ENCODE results near the gene GABBR2.

GABBR2 gene

DNA sequence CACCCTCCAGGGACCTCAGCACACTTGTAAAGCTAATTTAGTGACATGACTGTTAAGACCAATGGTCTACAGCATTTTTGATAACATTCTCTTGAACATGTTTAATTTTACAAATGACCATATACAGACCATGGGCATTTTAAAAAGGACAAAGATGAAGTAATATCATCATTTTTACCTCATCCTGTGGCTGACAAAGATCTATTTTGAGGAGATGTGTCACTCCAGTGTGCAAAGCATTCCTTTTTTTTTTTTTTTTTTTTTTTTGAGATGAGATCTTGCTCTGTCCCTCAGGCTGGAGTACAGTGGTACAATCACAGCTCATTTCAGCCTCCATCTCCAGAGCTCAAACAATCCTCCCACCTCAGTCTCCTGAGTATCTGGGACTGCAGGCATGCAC is 335.1 kb downstream of the GABBR2 start:
- H3K27ac ChIP-seq, result peak overlapping the region; percentile 95
- TF ChIP-seq CTCF (IDR thresholded peaks at IDR 0.05; ENCODE audit: low read depth, low read length, missing control alignments), result no peak
- no peaks in the 10 kb centered on the region for H3K36me3 ChIP-seq (replicated peaks)
- no peak for DNase-seq
- H3K27me3 ChIP-seq (replicated peaks), result no peaks in the 10 kb centered on the region
- H3K4me3 ChIP-seq (ENCODE audit: low read depth, low read length), result no peak overlapping the region
- in situ Hi-C loops (cut with HindIII; ENCODE audit: low pct_ligation_motif_present, low sequenced_read_pairs), result no loop called here

GRCh38 chr9:98372077-98372836 is 336.5 kb downstream of the GABBR2 start:
- DNase-seq, result no peak
- Histone ChIP-seq H3K27me3 (replicated peaks) (no peaks in the 10 kb centered on the region), H3K4me3 (ENCODE audit: low read depth, low read length) (no peak overlapping the region), H3K27ac (no peak overlapping the region), H3K36me3 (replicated peaks) (no peaks in the 10 kb centered on the region)
- no peak for TF ChIP-seq CTCF (IDR thresholded peaks at IDR 0.05; ENCODE audit: low read depth, low read length, missing control alignments)
- in situ Hi-C loops (cut with HindIII; ENCODE audit: low pct_ligation_motif_present, low sequenced_read_pairs), result no loop called here

GRCh38 chr9:98370976-98371315 is 337.8 kb downstream of the GABBR2 start:
- in situ Hi-C loops (cut with HindIII; ENCODE audit: low pct_ligation_motif_present, low sequenced_read_pairs), result no loop called here
- no peak overlapping the region for H3K27ac ChIP-seq
- no peak overlapping the region for H3K4me3 ChIP-seq (ENCODE audit: low read depth, low read length)
- DNase-seq, result no peak
- TF ChIP-seq CTCF (IDR thresholded peaks at IDR 0.05; ENCODE audit: low read depth, low read length, missing control alignments), result no peak
- H3K27me3 ChIP-seq (replicated peaks), result no peaks in the 10 kb centered on the region
- no peaks in the 10 kb centered on the region for H3K36me3 ChIP-seq (replicated peaks)

GRCh38 chr9:98370300-98370975 is 338.3 kb downstream of the GABBR2 start:
- no peak for TF ChIP-seq CTCF (IDR thresholded peaks at IDR 0.05; ENCODE audit: low read depth, low read length, missing control alignments)

DNA sequence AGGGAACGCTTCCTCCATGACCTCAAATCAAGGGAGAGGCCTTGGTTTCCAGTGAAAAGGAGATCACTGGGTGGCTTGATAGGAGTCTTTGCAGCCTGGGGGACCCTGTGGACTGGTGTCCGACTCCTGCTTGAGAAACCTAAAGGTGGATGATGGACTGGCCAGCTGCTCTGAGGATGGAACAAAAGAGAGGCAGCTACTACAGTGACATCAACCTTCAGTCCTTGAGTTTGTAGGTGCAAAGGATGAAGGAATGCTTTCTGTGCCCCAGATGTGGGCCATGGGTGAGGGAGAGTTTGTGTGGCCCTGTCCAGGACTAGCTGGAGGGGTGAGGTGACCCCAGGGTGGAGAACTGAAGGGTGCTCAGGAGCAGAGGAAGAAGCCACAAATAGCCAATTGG is 338.8 kb downstream of the GABBR2 start:
- TF ChIP-seq CTCF (IDR thresholded peaks at IDR 0.05; ENCODE audit: low read depth, low read length, missing control alignments), result no peak
- H3K36me3 ChIP-seq (replicated peaks), result no peaks in the 10 kb centered on the region
- in situ Hi-C loops (cut with HindIII; ENCODE audit: low pct_ligation_motif_present, low sequenced_read_pairs), result no loop called here
- H3K27ac ChIP-seq, result no peak overlapping the region
- H3K27me3 ChIP-seq (replicated peaks), result no peaks in the 10 kb centered on the region
- no peak for DNase-seq
- H3K4me3 ChIP-seq (ENCODE audit: low read depth, low read length), result no peak overlapping the region

More at GRCh38 chr9:98370300-98370975, 338.3 kb downstream of the GABBR2 start:
- H3K27ac ChIP-seq, result no peak overlapping the region
- no peak overlapping the region for H3K4me3 ChIP-seq (ENCODE audit: low read depth, low read length)
- in situ Hi-C loops (cut with HindIII; ENCODE audit: low pct_ligation_motif_present, low sequenced_read_pairs), result no loop called here
- no peak for DNase-seq
- no peaks in the 10 kb centered on the region for H3K27me3 ChIP-seq (replicated peaks)
- H3K36me3 ChIP-seq (replicated peaks), result no peaks in the 10 kb centered on the region

Measured in brain microvascular endothelial cell (primary cell).